Measurements from ENCODE around the gene CDKN1C.

The CDKN1C gene

DNA sequence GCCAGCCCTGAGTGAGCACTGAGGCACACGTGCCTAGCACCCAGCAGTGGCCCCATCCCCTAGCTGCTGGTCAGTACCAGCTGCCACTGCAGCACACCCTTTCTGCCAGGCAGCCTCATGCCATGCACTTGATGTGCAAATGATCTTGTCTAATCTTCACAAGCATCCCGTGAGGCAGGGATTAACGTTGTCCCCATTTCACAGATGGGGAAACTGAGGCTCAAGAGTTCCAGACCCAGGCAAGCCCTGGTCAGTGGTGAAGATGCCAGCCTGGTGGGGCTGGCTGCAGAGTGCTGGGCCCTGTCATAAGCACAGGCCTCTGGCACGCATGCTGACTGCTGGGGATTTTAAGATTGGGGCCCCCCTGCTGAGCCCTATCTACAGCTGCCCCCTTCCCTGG, 8.4 kb upstream of the CDKN1C start:
- Histone ChIP-seq H3K27me3 (ENCODE audit: control insufficient read depth, insufficient read depth, low read length) (no peaks in the 10 kb centered on the region), H3K36me3 (ENCODE audit: control insufficient read depth, insufficient read depth, low read length) (no peaks in the 10 kb centered on the region), H3K9me3 (ENCODE audit: control insufficient read depth, insufficient read depth, low read length) (no peaks in the 10 kb centered on the region), H3K4me3 (ENCODE audit: low read length) (no peak overlapping the region), H3K27ac (ENCODE audit: low read length) (no peak overlapping the region), H3K4me1 (ENCODE audit: control insufficient read depth, insufficient read depth, low read length) (peaks cover 6% of the 10 kb centered on the region; the same call in 1 of the 2 replicates)
- DNase-seq (ENCODE audit: low read depth, low spot score), result no peak
- WGBS (ENCODE audit: insufficient coverage, insufficient read length), result no CpG with 5 or more reads among the region's 4 CpGs

DNA sequence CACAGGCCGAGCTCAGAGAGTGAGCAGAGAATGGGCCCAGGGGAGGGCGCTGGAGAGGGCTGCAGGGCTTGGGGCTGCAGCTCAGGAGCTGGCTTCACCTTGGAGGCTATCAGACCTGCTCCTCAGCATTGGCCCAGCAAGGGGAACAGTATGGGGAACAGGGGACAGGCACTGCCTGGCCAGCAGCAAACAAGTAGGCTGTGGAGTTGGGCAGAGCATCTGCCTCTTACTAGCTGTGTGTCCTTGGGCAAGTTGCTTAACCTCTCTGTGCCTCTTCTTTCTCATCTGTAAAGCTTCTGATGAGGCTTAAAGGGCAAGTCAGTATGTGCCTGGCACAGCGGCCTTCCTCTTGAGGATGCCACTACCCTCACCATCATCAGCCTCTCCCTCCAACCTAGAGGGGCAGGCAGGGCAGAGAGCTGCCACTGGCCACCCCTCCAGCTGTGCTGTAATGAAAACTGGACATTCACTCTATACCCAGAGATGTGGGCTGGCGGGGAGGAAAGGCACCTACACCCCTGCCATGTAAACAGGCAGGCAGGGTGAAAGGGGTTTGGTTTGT, 7.5 kb upstream of the CDKN1C start:
- no peaks in the 10 kb centered on the region for H3K9me3 ChIP-seq (ENCODE audit: control insufficient read depth, insufficient read depth, low read length)
- DNase-seq (ENCODE audit: low read depth, low spot score), result no peak
- no peaks in the 10 kb centered on the region for H3K27me3 ChIP-seq (ENCODE audit: control insufficient read depth, insufficient read depth, low read length)
- H3K36me3 ChIP-seq (ENCODE audit: control insufficient read depth, insufficient read depth, low read length), result no peaks in the 10 kb centered on the region
- no peak overlapping the region; the same call in 1 of the 2 replicates for H3K4me3 ChIP-seq (ENCODE audit: low read length)
- no CpG with 5 or more reads among the region's 4 CpGs for WGBS (ENCODE audit: insufficient coverage, insufficient read length)
- peaks cover 6% of the 10 kb centered on the region; the same call in 1 of the 2 replicates for H3K4me1 ChIP-seq (ENCODE audit: control insufficient read depth, insufficient read depth, low read length)
- H3K27ac ChIP-seq (ENCODE audit: low read length), result no peak overlapping the region

GRCh38 chr11:2892215-2892966, 6.8 kb upstream of the CDKN1C start:
- no peak for DNase-seq (ENCODE audit: low read depth, low spot score)
- H3K36me3 ChIP-seq (ENCODE audit: control insufficient read depth, insufficient read depth, low read length), result no peaks in the 10 kb centered on the region
- WGBS (ENCODE audit: insufficient coverage, insufficient read length), result no CpG with 5 or more reads among the region's 34 CpGs
- H3K9me3 ChIP-seq (ENCODE audit: control insufficient read depth, insufficient read depth, low read length), result no peaks in the 10 kb centered on the region
- H3K27me3 ChIP-seq (ENCODE audit: control insufficient read depth, insufficient read depth, low read length), result no peaks in the 10 kb centered on the region
- no peak overlapping the region for H3K27ac ChIP-seq (ENCODE audit: low read length)
- H3K4me3 ChIP-seq (ENCODE audit: low read length), result peak overlapping the region; percentile 29; the same call in 1 of the 2 replicates
- H3K4me1 ChIP-seq (ENCODE audit: control insufficient read depth, insufficient read depth, low read length), result peaks cover 6% of the 10 kb centered on the region; the same call in 1 of the 2 replicates

- Histone ChIP-seq H3K27me3 (ENCODE audit: control insufficient read depth, insufficient read depth, low read length) (no peaks in the 10 kb centered on the region; the same call in 1 of the 2 replicates), H3K4me1 (ENCODE audit: control insufficient read depth, insufficient read depth, low read length) (peaks cover 6% of the 10 kb centered on the region; the same call in 1 of the 2 replicates), H3K36me3 (ENCODE audit: control insufficient read depth, insufficient read depth, low read length) (no peaks in the 10 kb centered on the region), H3K4me3 (ENCODE audit: low read length) (no peak overlapping the region), H3K9me3 (ENCODE audit: control insufficient read depth, insufficient read depth, low read length) (no peaks in the 10 kb centered on the region), H3K27ac (ENCODE audit: low read length) (no peak overlapping the region)
- no peak for DNase-seq (ENCODE audit: low read depth, low spot score)
- no CpG with 5 or more reads among the region's 17 CpGs for WGBS (ENCODE audit: insufficient coverage, insufficient read length)
These were observed 6.0 kb upstream of the CDKN1C start for GRCh38 chr11:2891326-2892214.

GRCh38 chr11:2890466-2891294, 5.1 kb upstream of the CDKN1C start:
- peaks cover 11% of the 10 kb centered on the region for H3K4me1 ChIP-seq (ENCODE audit: control insufficient read depth, insufficient read depth, low read length)
- H3K36me3 ChIP-seq (ENCODE audit: control insufficient read depth, insufficient read depth, low read length), result no peaks in the 10 kb centered on the region
- no peak overlapping the region for H3K4me3 ChIP-seq (ENCODE audit: low read length)
- no CpG with 5 or more reads among the region's 28 CpGs for WGBS (ENCODE audit: insufficient coverage, insufficient read length)
- no peak overlapping the region for H3K27ac ChIP-seq (ENCODE audit: low read length)
- no peaks in the 10 kb centered on the region; the same call in 1 of the 2 replicates for H3K27me3 ChIP-seq (ENCODE audit: control insufficient read depth, insufficient read depth, low read length)
- no peak for DNase-seq (ENCODE audit: low read depth, low spot score)
- H3K9me3 ChIP-seq (ENCODE audit: control insufficient read depth, insufficient read depth, low read length), result no peaks in the 10 kb centered on the region

- no peaks in the 10 kb centered on the region; the same call in 1 of the 2 replicates for H3K27me3 ChIP-seq (ENCODE audit: control insufficient read depth, insufficient read depth, low read length)
- no peaks in the 10 kb centered on the region for H3K9me3 ChIP-seq (ENCODE audit: control insufficient read depth, insufficient read depth, low read length)
- H3K4me3 ChIP-seq (ENCODE audit: low read length), result no peak overlapping the region
- H3K36me3 ChIP-seq (ENCODE audit: control insufficient read depth, insufficient read depth, low read length), result no peaks in the 10 kb centered on the region
- DNase-seq (ENCODE audit: low read depth, low spot score), result no peak
- H3K27ac ChIP-seq (ENCODE audit: low read length), result no peak overlapping the region
- no CpG with 5 or more reads among the region's 16 CpGs for WGBS (ENCODE audit: insufficient coverage, insufficient read length)
- peaks cover 11% of the 10 kb centered on the region for H3K4me1 ChIP-seq (ENCODE audit: control insufficient read depth, insufficient read depth, low read length)
These were observed 4.0 kb upstream of the CDKN1C start for GRCh38 chr11:2889362-2890273.

DNA sequence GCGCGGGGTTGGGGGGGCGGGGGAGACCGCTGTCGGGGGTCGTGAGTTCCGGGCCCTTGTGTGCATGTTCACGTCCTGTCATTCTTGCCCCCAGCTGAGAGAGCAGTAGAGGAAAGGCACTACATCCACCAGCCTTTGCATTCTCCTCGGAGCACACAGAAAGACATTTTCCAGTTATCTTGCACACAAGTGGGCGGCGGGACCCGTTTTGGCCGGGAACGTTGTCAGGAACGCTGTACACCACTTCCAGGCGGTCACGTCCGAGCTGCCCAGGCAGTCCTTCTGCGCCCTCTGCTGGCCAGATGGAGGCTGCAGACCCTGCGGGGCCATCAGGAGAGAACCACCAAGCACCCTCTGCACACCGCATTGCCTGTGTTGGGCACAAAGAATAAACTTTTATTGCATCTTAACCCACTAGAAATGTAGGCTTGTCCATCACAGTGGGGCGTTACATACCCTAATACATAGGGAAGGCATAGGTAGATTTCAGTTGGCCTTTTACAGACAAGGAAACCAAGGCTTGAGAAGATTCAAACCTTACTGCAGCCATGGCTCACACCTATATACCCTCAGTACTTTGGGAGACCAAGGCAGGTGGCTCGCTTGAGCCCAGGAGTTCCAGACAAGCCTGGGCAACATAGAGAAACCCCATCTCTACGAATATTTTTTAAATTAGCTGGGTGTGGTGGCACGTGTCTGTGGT, 2.8 kb upstream of the CDKN1C start:
- no peaks in the 10 kb centered on the region for H3K36me3 ChIP-seq (ENCODE audit: control insufficient read depth, insufficient read depth, low read length)
- DNase-seq (ENCODE audit: low read depth, low spot score), result peak; percentile 85
- no peak overlapping the region for H3K4me3 ChIP-seq (ENCODE audit: low read length)
- no peaks in the 10 kb centered on the region; the same call in 1 of the 2 replicates for H3K27me3 ChIP-seq (ENCODE audit: control insufficient read depth, insufficient read depth, low read length)
- H3K4me1 ChIP-seq (ENCODE audit: control insufficient read depth, insufficient read depth, low read length), result peaks cover 11% of the 10 kb centered on the region
- H3K27ac ChIP-seq (ENCODE audit: low read length), result no peak overlapping the region
- WGBS (ENCODE audit: insufficient coverage, insufficient read length), result no CpG with 5 or more reads among the region's 25 CpGs
- no peaks in the 10 kb centered on the region for H3K9me3 ChIP-seq (ENCODE audit: control insufficient read depth, insufficient read depth, low read length)

DNA sequence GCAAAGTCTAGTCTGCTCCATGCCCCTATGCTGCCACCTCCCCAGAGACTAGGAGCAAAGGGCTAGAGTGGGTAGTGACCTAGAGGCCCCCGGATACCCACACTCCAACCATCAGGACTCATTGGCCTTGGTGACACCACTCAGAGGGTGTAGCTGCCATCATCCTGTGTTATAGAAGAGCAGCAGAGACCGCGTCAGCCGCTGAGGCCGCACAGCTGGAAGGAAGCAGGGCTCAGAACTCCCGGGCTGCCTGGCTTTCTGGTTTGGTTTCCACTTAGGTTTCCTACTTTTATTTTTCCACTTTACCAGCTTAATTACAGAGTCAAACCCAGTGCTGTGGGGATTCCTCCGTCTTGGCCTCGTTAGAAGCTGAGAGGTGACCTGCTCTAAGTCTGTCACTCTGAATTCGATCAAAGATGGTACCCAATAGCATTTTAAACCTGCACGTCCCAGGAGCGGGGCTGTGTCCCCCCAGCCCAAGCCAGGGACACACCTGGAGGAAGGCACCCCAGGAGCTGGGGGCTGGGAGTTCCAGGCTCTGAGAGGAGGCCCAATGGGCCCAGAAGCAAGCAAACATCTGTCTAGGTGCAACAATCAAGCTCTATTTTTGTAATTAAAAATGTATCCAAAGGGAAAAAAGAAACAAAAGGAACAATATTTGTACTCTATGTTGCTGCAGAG, 2.1 kb upstream of the CDKN1C start:
- Histone ChIP-seq H3K4me1 (ENCODE audit: control insufficient read depth, insufficient read depth, low read length) (peaks cover 11% of the 10 kb centered on the region), H3K27me3 (ENCODE audit: control insufficient read depth, insufficient read depth, low read length) (peaks cover 5% of the 10 kb centered on the region; the same call in 1 of the 2 replicates), H3K27ac (ENCODE audit: low read length) (no peak overlapping the region), H3K9me3 (ENCODE audit: control insufficient read depth, insufficient read depth, low read length) (no peaks in the 10 kb centered on the region), H3K4me3 (ENCODE audit: low read length) (no peak overlapping the region), H3K36me3 (ENCODE audit: control insufficient read depth, insufficient read depth, low read length) (no peaks in the 10 kb centered on the region)
- no peak for DNase-seq (ENCODE audit: low read depth, low spot score)
- no CpG with 5 or more reads among the region's 11 CpGs for WGBS (ENCODE audit: insufficient coverage, insufficient read length)

Data from iPS DF 6.9 (cell line).